Right atrium auricular region (tissue), 2 donors: ENCODE measurements around the gene LEMD3. TPM values are rescaled to one million over a fixed set of nuclear protein-coding genes. Genes with fewer than 3 reads are reported as not detected.
A peak's percentile ranks its signal among the peaks of the same experiment; 100 is the strongest.

Source experiments
- DNase-seq: peaks from one replicate; pipeline ENCODE4 v3.0.0-alpha.2; 2019; ENCODE audit warnings: low spot score
- H3K27ac ChIP-seq, 2 donors: fragments of 200-600 bp; sonication (generic); 1 replicate in 1 of 2; 2 replicates in 1 of 2; pipeline ENCODE4 v1.5.1; 2016 to 2019
- H3K27me3 ChIP-seq, 2 donors: fragments of 200-600 bp; sonication (generic); one replicate each; pipeline versions ENCODE4 v1.5.1 to v1.6.0; 2017 to 2019
- H3K36me3 ChIP-seq: fragments of 200-600 bp; sonication (generic); one replicate; pipeline ENCODE4 v1.5.1; 2016
- H3K4me1 ChIP-seq, 2 donors: fragments of 200-600 bp; sonication (generic); one replicate each; pipeline versions ENCODE4 v1.5.1 to v1.6.0; 2017 to 2019
- H3K4me3 ChIP-seq, 2 donors: fragments of 200-600 bp; sonication (generic); 1 replicate in 1 of 2; 2 replicates in 1 of 2; pipeline ENCODE4 v1.5.1; 2017 to 2019; ENCODE audit warnings: mild to moderate bottlenecking in 1 of 2, moderate library complexity in 1 of 2
- H3K9me3 ChIP-seq, 2 donors: fragments of 200-600 bp; sonication (generic); one replicate each; pipeline ENCODE4 v1.5.1; 2019
- CTCF ChIP-seq, 2 donors: fragments of 200-600 bp; sonication (generic); IDR thresholded peaks; one replicate each; pipeline ENCODE4 v1.5.1; 2019; ENCODE audit warnings: antibody characterized with exemption in 2 of 2
- total RNA-seq, 2 donors: library from RNA; depleted of rRNA; stranded (reverse); fragments of >200 nt; gene quantifications; one replicate each; pipeline ENCODE4 v1.1.0, GENCODE V29; 2016

LEMD3 gene
- 10 to 100 TPM; 11.3 to 14.0 TPM for total RNA-seq

DNA sequence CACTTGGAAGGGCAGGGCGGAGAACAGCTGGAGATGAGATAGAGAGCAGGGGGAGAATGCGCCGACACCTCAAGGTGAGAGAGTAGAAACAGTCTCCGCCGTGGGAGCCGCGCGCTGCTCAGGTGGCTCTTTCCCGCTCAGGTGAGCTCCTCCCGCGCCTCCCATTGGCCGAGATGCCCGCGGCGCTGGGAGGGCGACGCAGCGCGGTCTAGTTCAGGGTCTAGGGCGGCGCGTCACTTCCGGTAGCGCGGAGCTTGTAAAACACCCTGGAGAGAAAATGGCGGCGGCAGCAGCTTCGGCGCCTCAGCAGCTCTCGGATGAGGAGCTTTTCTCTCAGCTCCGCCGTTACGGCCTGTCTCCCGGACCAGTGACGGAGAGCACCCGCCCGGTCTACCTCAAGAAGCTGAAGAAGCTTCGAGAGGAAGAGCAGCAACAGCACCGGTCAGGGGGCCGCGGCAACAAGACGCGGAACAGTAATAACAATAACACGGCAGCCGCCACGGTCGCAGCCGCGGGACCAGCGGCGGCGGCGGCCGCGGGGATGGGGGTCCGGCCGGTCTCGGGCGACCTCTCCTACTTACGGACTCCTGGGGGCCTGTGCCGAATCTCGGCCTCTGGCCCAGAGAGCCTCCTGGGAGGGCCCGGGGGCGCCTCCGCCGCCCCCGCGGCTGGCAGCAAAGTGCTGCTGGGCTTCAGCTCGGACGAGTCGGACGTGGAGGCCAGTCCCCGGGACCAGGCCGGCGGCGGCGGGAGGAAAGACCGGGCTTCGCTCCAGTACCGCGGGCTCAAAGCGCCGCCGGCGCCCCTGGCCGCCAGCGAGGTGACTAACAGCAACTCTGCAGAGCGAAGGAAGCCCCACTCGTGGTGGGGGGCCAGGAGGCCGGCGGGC, at the start of gene LEMD3:
TSS of gene LEMD3 (plus strand) at position 264 of the 889 bp plus-strand sequence. CDS start at position 278, 14 bp downstream.
- peak in 1 of 2 donors; percentile 7 for TF ChIP-seq CTCF (IDR thresholded peaks at IDR 0.05)
- H3K4me1 ChIP-seq, result peaks cover 0 to 45% of the 10 kb centered on the region in 2 donors
- H3K27me3 ChIP-seq, result no peaks in the 10 kb centered on the region
- peak within 1 kb of the TSS; percentile 86 to 89 for H3K4me3 ChIP-seq
- H3K27ac ChIP-seq, result peak within 1 kb of the TSS; percentile 91 to 95
- H3K36me3 ChIP-seq, result no peaks in the 10 kb centered on the region
- H3K9me3 ChIP-seq, result no peaks in the 10 kb centered on the region
- peak; percentile 94 for DNase-seq

GRCh38 chr12:65121049-65121955, 48.1 kb upstream of the LEMD3 start, which contains the start of gene WIF1:
Gene WIF1 (minus strand): TSS chr12:65121305. CDS start chr12:65121191, 114 bp downstream.
- Histone ChIP-seq H3K27me3 (peaks cover 13 to 23% of the 10 kb centered on the region in 2 donors), H3K27ac (no peak within 1 kb of the TSS), H3K4me3 (peak within 1 kb of the TSS; percentile 1 to 38), H3K9me3 (no peaks in the 10 kb centered on the region), H3K36me3 (no peaks in the 10 kb centered on the region), H3K4me1 (peaks cover 0 to 9% of the 10 kb centered on the region in 2 donors)
- DNase-seq, result no peak
- TF ChIP-seq CTCF (IDR thresholded peaks at IDR 0.05), result peak in 1 of 2 donors; percentile 57

GRCh38 chr12:65121956-65122469, 47.4 kb upstream of the LEMD3 start:
- Histone ChIP-seq H3K9me3 (no peaks in the 10 kb centered on the region), H3K4me1 (peaks cover 0 to 9% of the 10 kb centered on the region in 2 donors), H3K4me3 (no peak overlapping the region), H3K27me3 (peaks cover 13 to 23% of the 10 kb centered on the region in 2 donors), H3K27ac (no peak overlapping the region), H3K36me3 (no peaks in the 10 kb centered on the region)
- no peak for TF ChIP-seq CTCF (IDR thresholded peaks at IDR 0.05)
- DNase-seq, result no peak

- H3K36me3 ChIP-seq, result no peaks in the 10 kb centered on the region
- peaks cover 13 to 23% of the 10 kb centered on the region in 2 donors for H3K27me3 ChIP-seq
- H3K4me3 ChIP-seq, result no peak overlapping the region
- no peak for DNase-seq
- no peak overlapping the region for H3K27ac ChIP-seq
- peaks cover 0 to 9% of the 10 kb centered on the region in 2 donors for H3K4me1 ChIP-seq
- TF ChIP-seq CTCF (IDR thresholded peaks at IDR 0.05), result no peak
- H3K9me3 ChIP-seq, result no peaks in the 10 kb centered on the region
Measured at GRCh38 chr12:65122703-65123102, 46.7 kb upstream of the LEMD3 start.

DNA sequence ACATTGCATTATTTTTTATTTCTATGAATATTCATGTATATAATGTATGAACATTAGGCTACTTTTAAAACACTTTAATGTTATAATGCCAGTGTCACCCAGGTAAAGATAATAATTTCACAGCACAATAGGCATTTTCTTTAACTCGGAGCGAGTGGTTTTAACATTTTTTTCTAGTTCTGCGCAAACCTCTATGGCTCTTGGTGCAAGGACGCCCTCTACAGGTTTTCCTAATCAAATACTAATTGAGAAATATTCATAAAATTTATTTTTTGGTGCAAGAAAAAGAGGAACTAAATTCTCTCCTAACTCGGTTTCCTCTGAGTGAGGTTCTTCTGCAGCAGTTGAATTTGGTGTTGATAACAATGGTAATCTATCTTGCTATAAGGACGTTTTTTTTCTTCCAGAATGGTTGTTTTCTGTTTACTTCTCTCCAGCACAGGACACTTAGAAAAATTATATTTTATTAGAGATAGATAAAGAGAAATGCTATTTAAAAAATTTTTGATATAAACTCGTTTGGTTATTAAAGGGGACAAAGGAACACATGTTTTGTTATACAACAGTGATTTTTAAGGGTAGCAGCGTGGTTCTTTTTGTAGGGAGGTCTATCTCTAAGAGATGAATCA, 45.8 kb upstream of the LEMD3 start:
- H3K27me3 ChIP-seq, result peaks cover 13 to 23% of the 10 kb centered on the region in 2 donors
- H3K9me3 ChIP-seq, result no peaks in the 10 kb centered on the region
- H3K4me3 ChIP-seq, result no peak overlapping the region
- no peak for DNase-seq
- H3K27ac ChIP-seq, result no peak overlapping the region
- H3K4me1 ChIP-seq, result peaks cover 0 to 9% of the 10 kb centered on the region in 2 donors
- H3K36me3 ChIP-seq, result no peaks in the 10 kb centered on the region
- TF ChIP-seq CTCF (IDR thresholded peaks at IDR 0.05), result peak; percentile 56 to 72
